ENCODE results near the gene MYH9.
"Not testable (repeated sequence)": the region's sequence is repeated elsewhere in the genome, so short reads cannot be mapped to it uniquely, and the experiment has no call there.

The MYH9 gene

GRCh38 chr22:36291831-36292740 is 95.7 kb downstream of the MYH9 start:
- no peak for DNase-seq (ENCODE audit: low read depth)

- not testable (repeated sequence) for DNase-seq (ENCODE audit: low read depth)
These were observed 97.2 kb downstream of the MYH9 start for GRCh38 chr22:36290391-36291075.

GRCh38 chr22:36289948-36290371 is 97.8 kb downstream of the MYH9 start:
- not testable (repeated sequence) for DNase-seq (ENCODE audit: low read depth)

- DNase-seq (ENCODE audit: low read depth), result no peak
These were observed 98.3 kb downstream of the MYH9 start for GRCh38 chr22:36289406-36289870.

- DNase-seq (ENCODE audit: low read depth), result no peak
These were observed 99.0 kb downstream of the MYH9 start for GRCh38 chr22:36288571-36289405.

GRCh38 chr22:36287881-36288515 is 99.8 kb downstream of the MYH9 start:
- no peak for DNase-seq (ENCODE audit: low read depth)

GRCh38 chr22:36286096-36286957 is 101.4 kb downstream of the MYH9 start:
- DNase-seq (ENCODE audit: low read depth), result peak; percentile 47

GRCh38 chr22:36285545-36285944 is 102.2 kb downstream of the MYH9 start:
- DNase-seq (ENCODE audit: low read depth), result no peak

- no peak for DNase-seq (ENCODE audit: low read depth)
These were observed 102.8 kb downstream of the MYH9 start for GRCh38 chr22:36285017-36285416.

GRCh38 chr22:36284171-36284571 is 103.6 kb downstream of the MYH9 start:
- DNase-seq (ENCODE audit: low read depth), result no peak

GRCh38 chr22:36282328-36282831 is 105.4 kb downstream of the MYH9 start:
- no peak for DNase-seq (ENCODE audit: low read depth)

- DNase-seq (ENCODE audit: low read depth), result no peak
These were observed 105.9 kb downstream of the MYH9 start for GRCh38 chr22:36281781-36282327.

- DNase-seq (ENCODE audit: low read depth), result no peak
These were observed 107.4 kb downstream of the MYH9 start for GRCh38 chr22:36280379-36280778.

GRCh38 chr22:36279219-36279666 is 108.5 kb downstream of the MYH9 start:
- DNase-seq (ENCODE audit: low read depth), result no peak

GRCh38 chr22:36277482-36278291 is 110.1 kb downstream of the MYH9 start:
- peak; percentile 41 for DNase-seq (ENCODE audit: low read depth)

- DNase-seq (ENCODE audit: low read depth), result no peak
These were observed 113.2 kb downstream of the MYH9 start for GRCh38 chr22:36274531-36274930.

- DNase-seq (ENCODE audit: low read depth), result not testable (repeated sequence)
These were observed 115.8 kb downstream of the MYH9 start for GRCh38 chr22:36271951-36272350.

GRCh38 chr22:36271231-36271630 is 116.5 kb downstream of the MYH9 start:
- DNase-seq (ENCODE audit: low read depth), result not testable (repeated sequence)

GRCh38 chr22:36267896-36268485 is 119.8 kb downstream of the MYH9 start:
- no peak for DNase-seq (ENCODE audit: low read depth)
